Muscle of arm (tissue), 14 donors: ENCODE measurements around the gene RFX2. TPM values are rescaled to one million over a fixed set of nuclear protein-coding genes. Genes with fewer than 3 reads are reported as not detected.
A peak's percentile ranks its signal among the peaks of the same experiment; 100 is the strongest.

Experiments
- DNase-seq: peaks from one replicate; pipeline ENCODE4 v3.0.0-alpha.2; 2013
- long read RNA-seq, 11 donors: transcript quantifications; one replicate each; lab custom pipeline, GENCODE V29; 2026
- polyA plus RNA-seq, 12 donors: library from polyadenylated mRNA; unstranded; fragments of 120-200 nt; gene quantifications; one replicate each; pipeline ENCODE4 v1.2.1, GENCODE V29; 2013; ENCODE audit not compliant: insufficient read length in 12 of 12

Gene RFX2
- polyA plus RNA-seq, result 10 to 100 TPM in 4 of 12 donors, 1 to 10 TPM in 7, not detected in 1; 3.9 to 19.9 (median 6.9) TPM
- long read RNA-seq, donor 1, partial matches to known transcripts, result 0 of 2 reads
- long read RNA-seq, donor 1, other reads (novel, unspliced or antisense), result 0 of 2 reads
- long read RNA-seq, donor 2, partial matches to known transcripts, result 0 of 3 reads
- long read RNA-seq, donor 2, other reads (novel, unspliced or antisense), result 0 of 3 reads
- long read RNA-seq, donor 3, result 0 reads
- long read RNA-seq, donor 4, partial matches to known transcripts, result 0 of 1 reads
- long read RNA-seq, donor 4, other reads (novel, unspliced or antisense), result 0 of 1 reads
- long read RNA-seq, donor 5, partial matches to known transcripts, result 0 of 1 reads
- long read RNA-seq, donor 5, other reads (novel, unspliced or antisense), result 0 of 1 reads
- long read RNA-seq, donor 6, result 0 reads
- long read RNA-seq, donor 7, partial matches to known transcripts, result 0 of 1 reads
- long read RNA-seq, donor 7, other reads (novel, unspliced or antisense), result 0 of 1 reads
- long read RNA-seq, donor 8, partial matches to known transcripts, result 0 of 1 reads
- long read RNA-seq, donor 8, other reads (novel, unspliced or antisense), result 0 of 1 reads
- long read RNA-seq, donor 9, result 0 reads
- long read RNA-seq, donor 10, partial matches to known transcripts, result 0 of 1 reads
- long read RNA-seq, donor 10, other reads (novel, unspliced or antisense), result 0 of 1 reads
- long read RNA-seq, donor 11, partial matches to known transcripts, result 0 of 2 reads
- long read RNA-seq, donor 11, other reads (novel, unspliced or antisense), result 0 of 2 reads

GRCh38 chr19:6110360-6110977 is at the start of gene RFX2:
Gene RFX2, minus strand, starts transcription at chr19:6110500. Its CDS starts 63,004 bp downstream, at chr19:6047496.
- peak; percentile 98 for DNase-seq

- DNase-seq, result no peak
Measured at GRCh38 chr19:6156033-6156432, 45.7 kb upstream of the RFX2 start.

GRCh38 chr19:6150289-6150688 is 40.0 kb upstream of the RFX2 start:
- DNase-seq, result no peak

GRCh38 chr19:6141217-6141616 is 30.9 kb upstream of the RFX2 start:
- no peak for DNase-seq

GRCh38 chr19:6138511-6138910 is 28.2 kb upstream of the RFX2 start:
- no peak for DNase-seq

- no peak for DNase-seq
Measured at GRCh38 chr19:6138066-6138465, 27.8 kb upstream of the RFX2 start.

GRCh38 chr19:6133231-6133630 is 22.9 kb upstream of the RFX2 start:
- DNase-seq, result no peak

GRCh38 chr19:6132482-6132881 is 22.2 kb upstream of the RFX2 start:
- DNase-seq, result no peak

- no peak for DNase-seq
Measured at GRCh38 chr19:6127716-6128335, 17.5 kb upstream of the RFX2 start.

GRCh38 chr19:6126335-6126974 is 16.2 kb upstream of the RFX2 start:
- DNase-seq, result no peak

- DNase-seq, result peak; percentile 39
Measured at GRCh38 chr19:6125571-6125989, 15.3 kb upstream of the RFX2 start.

GRCh38 chr19:6119031-6119430 is 8.7 kb upstream of the RFX2 start:
- DNase-seq, result no peak

GRCh38 chr19:6118043-6118442 is 7.7 kb upstream of the RFX2 start:
- DNase-seq, result no peak

- no peak for DNase-seq
Measured at GRCh38 chr19:6117534-6117933, 7.2 kb upstream of the RFX2 start.

GRCh38 chr19:6116749-6117430 is 6.6 kb upstream of the RFX2 start:
- no peak for DNase-seq

- no peak for DNase-seq
Measured at GRCh38 chr19:6115992-6116391, 5.7 kb upstream of the RFX2 start.

GRCh38 chr19:6113616-6114188 is 3.4 kb upstream of the RFX2 start:
- DNase-seq, result no peak

GRCh38 chr19:6109947-6110346 is 353 bp downstream of the RFX2 start:
- DNase-seq, result no peak

- peak; percentile 84 for DNase-seq
Measured at GRCh38 chr19:6108721-6109633, 1.3 kb downstream of the RFX2 start.
